Ovary (tissue), 9 donors: ENCODE results near the gene MIPEP. TPM values are rescaled to one million over a fixed set of nuclear protein-coding genes. Genes with fewer than 3 reads are reported as not detected.

Source experiments
- DNase-seq, 5 donors: peaks; one replicate each; pipeline ENCODE4 v3.0.0-alpha.2; 2019 to 2020
- H3K27ac ChIP-seq, 2 donors: fragments of 200-600 bp; one replicate each; pipeline versions ENCODE4 v1.5.1 to v1.8.0; 2019 to 2022
- H3K27me3 ChIP-seq: fragments of 200-600 bp; one replicate; pipeline ENCODE4 v1.8.0; 2022
- H3K36me3 ChIP-seq: fragments of 200-600 bp; sonication (generic); one replicate; pipeline ENCODE4 v1.5.1; 2019
- H3K4me1 ChIP-seq: one replicate; pipeline ENCODE4 v1.8.1; 2013; ENCODE audit warnings: mild to moderate bottlenecking, moderate library complexity; ENCODE audit not compliant: insufficient read depth
- H3K4me3 ChIP-seq: fragments of 200-600 bp; sonication (generic); one replicate; pipeline ENCODE4 v1.5.1; 2017
- H3K9me3 ChIP-seq, 2 donors: fragments of 200-600 bp in 1 of 2; sonication (generic) in 1 of 2; one replicate each; pipeline versions ENCODE4 v1.5.1 to v1.8.1; 2013 to 2019; ENCODE audit warnings: mild to moderate bottlenecking in 1 of 2, moderate library complexity in 1 of 2
- EP300 ChIP-seq: sonication (generic); formaldehyde crosslinking; IDR thresholded peaks from one replicate; pipeline ENCODE4 v1.6.1; 2017; ENCODE audit warnings: antibody characterized with exemption
- POLR2A ChIP-seq: fragments of 450-650 bp; IDR thresholded peaks from one replicate; pipeline ENCODE4 v1.6.1; 2017; ENCODE audit warnings: antibody characterized with exemption, mild to moderate bottlenecking, moderate library complexity
- WGBS, 3 donors: extraction: QIAGEN DNeasy Blood & Tissue Kit in 1 of 3; methylation state at CpG; one replicate each; pipeline versions ENCODE4 v1.1.5 to v1.1.7; 2013 to 2017; 5-methylcytosine and 5-hydroxymethylcytosine counted together
- intact Hi-C, 4 donors: fragments of 100-400 bp; cut with DNase I; formaldehyde crosslinking; loops; one replicate each; pipeline versions ENCODE4 v1.11.0 to v1.15.1; 2022 to 2023
- polyA plus RNA-seq, 2 donors: library from polyadenylated mRNA; stranded (reverse); fragments of 200-250 nt in 1 of 2; fragments of 350-450 nt in 1 of 2; fragmentation: Illumina TruSeq in 1 of 2; extraction: RNeasy Lipid Tissue Mini Kit (QIAGEN cat#74804) in 1 of 2; gene quantifications; one replicate each; pipeline ENCODE4 v1.2.3, GENCODE V29; 2013 to 2014
- total RNA-seq, 7 donors: library from RNA; depleted of rRNA in 2 of 7; stranded (reverse); fragments of >200 nt in 2 of 7; fragmentation: NEBNext Ultra II Directional in 3 of 7; extraction: Animal tissue kit (Norgen Biotek cat#: 25700) in 3 of 7; gene quantifications; one replicate each; pipeline versions ENCODE4 v1.1.0 to v1.2.4, GENCODE V29; 2016 to 2023
- TF ChIP-seq, protein P1 (sequence below), 3 donors: fragments of 450-650 bp in 2 of 3; fragments of 200-600 bp in 1 of 3; IDR thresholded peaks; one replicate each; pipeline versions ENCODE4 v1.5.1 to v1.8.0; 2016 to 2022; ENCODE audit warnings: antibody characterized with exemption in 3 of 3, mild to moderate bottlenecking in 1 of 3
- donor health status: DM: no; HTN: no; CAD: no; lungs with moderate emphysema.
- donor health status: DM: no; HTN: no; CAD: no.
- donor health status: Bipolar disorder and iron deficiency.
- donor health status: DM: yes; HTN: yes; CAD: no.
- donor health status: DM: no; HTN: no; CAD: no.
- donor health status: DM: yes; HTN: yes; CAD: no.

Gene MIPEP
- total and polyA plus RNA-seq, 9 donors = 7.1 to 18.8 (median 12.9) TPM

GRCh38 chr13:23851106-23851505 lies 38.1 kb downstream of the MIPEP start:
- intact Hi-C loops = no loop called here
- TF ChIP-seq EP300 (no peak), POLR2A (no peak)
- TF ChIP-seq, protein P1, sequence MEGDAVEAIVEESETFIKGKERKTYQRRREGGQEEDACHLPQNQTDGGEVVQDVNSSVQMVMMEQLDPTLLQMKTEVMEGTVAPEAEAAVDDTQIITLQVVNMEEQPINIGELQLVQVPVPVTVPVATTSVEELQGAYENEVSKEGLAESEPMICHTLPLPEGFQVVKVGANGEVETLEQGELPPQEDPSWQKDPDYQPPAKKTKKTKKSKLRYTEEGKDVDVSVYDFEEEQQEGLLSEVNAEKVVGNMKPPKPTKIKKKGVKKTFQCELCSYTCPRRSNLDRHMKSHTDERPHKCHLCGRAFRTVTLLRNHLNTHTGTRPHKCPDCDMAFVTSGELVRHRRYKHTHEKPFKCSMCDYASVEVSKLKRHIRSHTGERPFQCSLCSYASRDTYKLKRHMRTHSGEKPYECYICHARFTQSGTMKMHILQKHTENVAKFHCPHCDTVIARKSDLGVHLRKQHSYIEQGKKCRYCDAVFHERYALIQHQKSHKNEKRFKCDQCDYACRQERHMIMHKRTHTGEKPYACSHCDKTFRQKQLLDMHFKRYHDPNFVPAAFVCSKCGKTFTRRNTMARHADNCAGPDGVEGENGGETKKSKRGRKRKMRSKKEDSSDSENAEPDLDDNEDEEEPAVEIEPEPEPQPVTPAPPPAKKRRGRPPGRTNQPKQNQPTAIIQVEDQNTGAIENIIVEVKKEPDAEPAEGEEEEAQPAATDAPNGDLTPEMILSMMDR (IDR thresholded peaks at IDR 0.05) = no peak
- H3K27me3 ChIP-seq = no peaks in the 10 kb centered on the region
- H3K4me3 ChIP-seq = no peak overlapping the region
- H3K4me1 ChIP-seq = no peaks in the 10 kb centered on the region
- 92 to 96% (median 94%) methylated on average over 2 of the region's 2 CpGs for WGBS, 3 donors
- no peaks in the 10 kb centered on the region for H3K36me3 ChIP-seq
- DNase-seq = no peak
- H3K9me3 ChIP-seq = no peaks in the 10 kb centered on the region
- H3K27ac ChIP-seq = no peak overlapping the region

DNA sequence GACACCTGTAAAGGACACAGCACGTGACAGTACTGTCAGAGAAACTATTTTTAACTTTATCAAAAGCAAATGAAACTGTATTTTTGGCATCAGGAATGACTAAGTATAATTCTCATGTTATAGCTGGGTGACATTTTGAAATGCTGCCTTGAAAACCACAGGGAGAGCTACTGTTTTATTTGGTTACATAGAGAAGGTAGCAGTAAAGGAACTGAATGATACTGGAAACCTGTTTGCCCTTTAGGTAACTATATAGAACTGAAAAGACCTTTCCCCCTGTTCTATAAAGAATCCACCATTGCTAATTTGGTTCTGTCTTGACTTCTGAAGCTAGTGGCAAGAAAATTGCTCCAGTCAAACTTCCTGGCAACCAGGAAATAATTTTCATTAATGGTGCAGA lies 39.1 kb downstream of the MIPEP start:
- Histone ChIP-seq H3K4me3 (no peak overlapping the region), H3K27me3 (no peaks in the 10 kb centered on the region), H3K27ac (no peak overlapping the region), H3K36me3 (no peaks in the 10 kb centered on the region), H3K9me3 (no peaks in the 10 kb centered on the region), H3K4me1 (no peaks in the 10 kb centered on the region)
- DNase-seq = no peak
- intact Hi-C loops = no loop called here
- no peak for TF ChIP-seq POLR2A
- TF ChIP-seq EP300 = no peak
- TF ChIP-seq, protein P1 (IDR thresholded peaks at IDR 0.05) = no peak
- WGBS, 3 donors = 89 to 97% (median 96%) methylated on average over 1 of the region's 1 CpG

DNA sequence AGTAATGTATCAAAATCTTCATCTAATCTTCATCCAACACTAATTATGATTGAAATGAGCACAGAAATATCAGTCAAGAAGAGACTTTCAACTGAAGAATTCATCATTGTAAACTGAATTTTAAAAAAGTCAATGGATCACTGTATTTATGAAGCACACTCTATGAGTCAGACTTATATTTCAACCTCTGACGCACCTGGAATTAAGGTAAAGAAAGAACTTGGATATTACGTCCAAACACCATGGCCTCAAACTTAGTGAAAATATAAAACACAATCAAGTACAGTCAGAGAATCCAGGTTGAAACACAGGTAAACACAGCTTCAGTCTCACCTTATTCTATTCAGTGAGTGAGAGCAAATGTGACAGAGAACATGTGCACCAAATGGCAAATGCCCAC lies 39.5 kb downstream of the MIPEP start:
- Histone ChIP-seq H3K4me1 (no peaks in the 10 kb centered on the region), H3K27me3 (no peaks in the 10 kb centered on the region), H3K4me3 (no peak overlapping the region), H3K27ac (no peak overlapping the region), H3K36me3 (no peaks in the 10 kb centered on the region), H3K9me3 (no peaks in the 10 kb centered on the region)
- WGBS, 3 donors = 98 to 99% (median 99%) methylated on average over 2 of the region's 2 CpGs
- TF ChIP-seq EP300 (no peak), POLR2A (no peak)
- TF ChIP-seq, protein P1 (IDR thresholded peaks at IDR 0.05) = no peak
- no peak for DNase-seq
- intact Hi-C loops = no loop called here

DNA sequence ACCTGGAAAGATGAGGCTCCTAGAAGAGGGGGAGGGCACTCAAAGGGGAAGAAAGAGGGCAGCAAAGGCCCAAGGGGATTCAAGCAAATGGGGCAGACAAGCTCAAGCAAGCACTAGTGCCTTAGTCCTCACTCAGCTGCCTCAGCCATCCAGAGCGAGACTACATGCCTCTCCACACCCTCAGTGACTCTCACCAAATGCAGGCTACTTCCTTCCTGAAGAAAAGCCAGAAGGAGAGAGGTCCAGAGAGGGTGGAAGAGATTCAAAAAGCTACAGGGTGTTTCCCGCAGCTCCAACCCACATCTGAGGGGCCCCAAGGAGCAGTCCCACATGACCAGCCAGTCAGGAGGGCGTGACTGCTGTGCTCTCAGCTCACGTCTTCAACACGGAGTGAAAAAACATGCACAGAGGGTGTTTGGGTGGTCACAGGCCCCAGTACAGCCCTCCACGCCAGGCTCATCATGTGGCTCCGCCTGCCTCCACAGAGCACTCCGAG lies 40.5 kb downstream of the MIPEP start:
- H3K4me3 ChIP-seq = no peak overlapping the region
- DNase-seq = no peak
- intact Hi-C loops = no loop called here
- TF ChIP-seq, protein P1 (IDR thresholded peaks at IDR 0.05) = no peak
- no peak for TF ChIP-seq POLR2A
- 82 to 93% (median 91%) methylated on average over 8 of the region's 8 CpGs for WGBS, 3 donors
- no peak overlapping the region for H3K27ac ChIP-seq
- no peaks in the 10 kb centered on the region for H3K9me3 ChIP-seq
- H3K27me3 ChIP-seq = no peaks in the 10 kb centered on the region
- H3K4me1 ChIP-seq = no peaks in the 10 kb centered on the region
- no peaks in the 10 kb centered on the region for H3K36me3 ChIP-seq

DNA sequence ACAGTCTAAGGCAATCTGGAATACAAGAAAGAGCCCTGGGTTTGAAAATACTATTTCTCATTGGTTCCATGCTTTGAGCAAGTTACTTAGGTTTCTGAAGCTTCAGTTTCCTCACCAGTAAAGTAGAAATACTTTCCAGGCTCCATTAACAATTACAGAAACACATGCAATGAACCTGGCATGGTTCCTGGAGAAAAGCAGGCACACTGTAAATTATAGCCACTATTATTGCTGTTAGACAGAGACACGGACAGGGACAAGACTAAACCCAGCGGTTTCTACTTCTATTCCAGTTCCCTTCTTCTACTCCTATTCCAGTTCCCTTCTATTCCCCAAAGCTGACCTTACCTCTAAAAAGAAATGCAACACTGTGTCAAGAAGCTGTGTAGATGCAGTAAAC lies 41.2 kb downstream of the MIPEP start:
- H3K27ac ChIP-seq = no peak overlapping the region
- 71 to 95% (median 76%) methylated on average over 2 of the region's 2 CpGs for WGBS, 3 donors
- intact Hi-C loops = no loop called here
- H3K36me3 ChIP-seq = no peaks in the 10 kb centered on the region
- no peak for DNase-seq
- H3K4me1 ChIP-seq = no peaks in the 10 kb centered on the region
- no peaks in the 10 kb centered on the region for H3K9me3 ChIP-seq
- H3K27me3 ChIP-seq = no peaks in the 10 kb centered on the region
- H3K4me3 ChIP-seq = no peak overlapping the region
- TF ChIP-seq, protein P1 (IDR thresholded peaks at IDR 0.05) = no peak
- TF ChIP-seq POLR2A (no peak), EP300 (no peak)
